Colon (tissue), 2 donors: ENCODE data around the gene NFATC4.

ENCODE experiments used
- FAIRE-seq: peaks from 2 replicates; lab custom pipeline; 2012; peaks lifted over from hg19 to GRCh38; lab: Jason Lieb, UNC
- donor health status: control.
- donor health status: control.

NFATC4 gene

GRCh38 chr14:24389226-24389848 is 21.4 kb downstream of the NFATC4 start:
- FAIRE-seq = no peak

- FAIRE-seq = no peak
These were observed 22.9 kb downstream of the NFATC4 start for GRCh38 chr14:24390701-24391468.

GRCh38 chr14:24392325-24393091 is 24.5 kb downstream of the NFATC4 start:
- FAIRE-seq = no peak

GRCh38 chr14:24394275-24394674 is 26.3 kb downstream of the NFATC4 start:
- no peak for FAIRE-seq

- FAIRE-seq = no peak
These were observed 27.9 kb downstream of the NFATC4 start for GRCh38 chr14:24395609-24396582.

- FAIRE-seq = no peak
These were observed 29.8 kb downstream of the NFATC4 start for GRCh38 chr14:24397639-24398292.

- FAIRE-seq = no peak
These were observed 30.3 kb downstream of the NFATC4 start for GRCh38 chr14:24398293-24398652.

GRCh38 chr14:24398653-24399446 is 30.9 kb downstream of the NFATC4 start, which contains the start of gene NYNRIN:
Gene NYNRIN (plus strand): TSS chr14:24399003. CDS start chr14:24399247, 244 bp downstream.
- FAIRE-seq = no peak

GRCh38 chr14:24399447-24399822 is 31.5 kb downstream of the NFATC4 start:
- no peak for FAIRE-seq

GRCh38 chr14:24399999-24400718 is 32.2 kb downstream of the NFATC4 start:
- no peak for FAIRE-seq

GRCh38 chr14:24401810-24402702 is 34.1 kb downstream of the NFATC4 start:
- no peak for FAIRE-seq

GRCh38 chr14:24403294-24403998 is 35.5 kb downstream of the NFATC4 start:
- FAIRE-seq = no peak

GRCh38 chr14:24404814-24405213 is 36.8 kb downstream of the NFATC4 start:
- FAIRE-seq = no peak

GRCh38 chr14:24406416-24406815 is 38.4 kb downstream of the NFATC4 start:
- no peak for FAIRE-seq

GRCh38 chr14:24407608-24408325 is 39.8 kb downstream of the NFATC4 start:
- no peak for FAIRE-seq

- no peak for FAIRE-seq
These were observed 40.8 kb downstream of the NFATC4 start for GRCh38 chr14:24408764-24409163.

- FAIRE-seq = no peak
These were observed 41.2 kb downstream of the NFATC4 start for GRCh38 chr14:24409192-24409591.
